ENCODE data around the gene SMTN.
"Not testable (repeated sequence)": the region's sequence is repeated elsewhere in the genome, so short reads cannot be mapped to it uniquely, and the experiment has no call there.

SMTN gene

GRCh38 chr22:31094021-31094551, 13.0 kb downstream of the SMTN start:
- Histone ChIP-seq H3K9me3 (ENCODE audit: control insufficient read depth, low read depth, low read length) (no peaks in the 10 kb centered on the region), H3K9ac (ENCODE audit: low read length) (no peak overlapping the region), H3K4me3 (ENCODE audit: low read length) (no peak overlapping the region), H3K4me1 (ENCODE audit: control insufficient read depth, low read depth, low read length) (peaks cover 6% of the 10 kb centered on the region), H3K36me3 (ENCODE audit: control insufficient read depth, low read depth, low read length) (no peaks in the 10 kb centered on the region), H3K27ac (ENCODE audit: low read length) (no peak overlapping the region), H3K27me3 (ENCODE audit: control insufficient read depth, insufficient read depth, low read length) (no peaks in the 10 kb centered on the region)

- Histone ChIP-seq H3K9me3 (ENCODE audit: control insufficient read depth, low read depth, low read length) (no peaks in the 10 kb centered on the region), H3K4me3 (ENCODE audit: low read length) (no peak overlapping the region), H3K36me3 (ENCODE audit: control insufficient read depth, low read depth, low read length) (no peaks in the 10 kb centered on the region), H3K9ac (ENCODE audit: low read length) (no peak overlapping the region), H3K27ac (ENCODE audit: low read length) (no peak overlapping the region), H3K27me3 (ENCODE audit: control insufficient read depth, insufficient read depth, low read length) (no peaks in the 10 kb centered on the region), H3K4me1 (ENCODE audit: control insufficient read depth, low read depth, low read length) (peaks cover 6% of the 10 kb centered on the region)
Measured at GRCh38 chr22:31094741-31095140, 13.6 kb downstream of the SMTN start.

GRCh38 chr22:31095637-31096249, 14.6 kb downstream of the SMTN start:
- Histone ChIP-seq H3K9me3 (ENCODE audit: control insufficient read depth, low read depth, low read length) (no peaks in the 10 kb centered on the region), H3K27ac (ENCODE audit: low read length) (no peak overlapping the region), H3K27me3 (ENCODE audit: control insufficient read depth, insufficient read depth, low read length) (no peaks in the 10 kb centered on the region), H3K36me3 (ENCODE audit: control insufficient read depth, low read depth, low read length) (no peaks in the 10 kb centered on the region), H3K9ac (ENCODE audit: low read length) (no peak overlapping the region), H3K4me1 (ENCODE audit: control insufficient read depth, low read depth, low read length) (peaks cover 6% of the 10 kb centered on the region), H3K4me3 (ENCODE audit: low read length) (no peak overlapping the region)

DNA sequence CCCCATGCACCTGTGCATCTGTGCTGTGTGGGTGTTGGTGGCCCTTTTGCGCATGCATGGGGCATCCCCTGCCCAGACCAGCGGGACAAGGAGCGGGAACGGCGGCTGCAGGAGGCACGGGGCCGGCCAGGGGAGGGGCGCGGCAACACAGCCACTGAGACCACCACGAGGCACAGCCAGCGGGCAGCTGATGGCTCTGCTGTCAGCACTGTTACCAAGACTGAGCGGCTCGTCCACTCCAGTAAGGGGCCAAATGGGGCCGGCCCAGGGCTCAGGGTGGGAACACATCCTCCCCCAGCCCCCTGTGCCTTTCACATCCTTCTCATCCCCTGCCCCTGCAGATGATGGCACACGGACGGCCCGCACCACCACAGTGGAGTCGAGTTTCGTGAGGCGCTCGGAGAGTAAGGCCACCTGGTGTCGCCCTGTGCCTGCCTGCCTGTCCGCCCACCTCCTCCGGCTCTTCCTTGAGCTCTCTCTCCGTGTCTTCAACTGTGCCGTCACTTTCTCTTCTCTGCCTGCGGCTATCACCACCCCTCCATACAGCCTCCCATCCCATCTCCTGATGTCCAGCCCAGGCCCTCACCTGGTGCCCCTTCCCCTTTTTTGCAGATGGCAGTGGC, 15.7 kb downstream of the SMTN start:
- H3K9ac ChIP-seq (ENCODE audit: low read length): no peak overlapping the region
- no peaks in the 10 kb centered on the region for H3K36me3 ChIP-seq (ENCODE audit: control insufficient read depth, low read depth, low read length)
- H3K4me1 ChIP-seq (ENCODE audit: control insufficient read depth, low read depth, low read length): peaks cover 6% of the 10 kb centered on the region
- H3K27ac ChIP-seq (ENCODE audit: low read length): no peak overlapping the region
- H3K4me3 ChIP-seq (ENCODE audit: low read length): no peak overlapping the region
- no peaks in the 10 kb centered on the region for H3K9me3 ChIP-seq (ENCODE audit: control insufficient read depth, low read depth, low read length)
- no peaks in the 10 kb centered on the region for H3K27me3 ChIP-seq (ENCODE audit: control insufficient read depth, insufficient read depth, low read length)

DNA sequence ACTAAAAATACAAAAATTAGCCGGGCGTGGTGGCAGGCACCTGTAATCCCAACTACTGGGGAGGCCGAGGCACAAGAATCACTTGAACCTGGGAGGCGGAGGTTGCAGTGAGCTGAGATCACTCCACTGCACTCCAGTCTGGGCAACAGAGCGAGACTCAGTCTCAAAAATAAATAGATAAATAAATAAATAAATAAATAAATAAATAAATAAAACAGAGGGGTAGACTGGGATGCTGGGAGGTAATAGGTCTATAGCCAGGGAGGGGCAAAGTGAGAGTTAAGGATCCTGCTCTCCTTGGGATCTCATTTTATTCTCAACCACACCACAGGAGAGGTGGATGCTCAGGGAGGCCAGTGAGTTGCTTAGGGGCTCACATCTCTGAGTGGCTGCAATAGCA, 16.4 kb downstream of the SMTN start:
- H3K4me3 ChIP-seq (ENCODE audit: low read length); H3K9ac ChIP-seq (ENCODE audit: low read length); H3K36me3 ChIP-seq (ENCODE audit: control insufficient read depth, low read depth, low read length); H3K4me1 ChIP-seq (ENCODE audit: control insufficient read depth, low read depth, low read length); H3K27ac ChIP-seq (ENCODE audit: low read length); H3K27me3 ChIP-seq (ENCODE audit: control insufficient read depth, insufficient read depth, low read length); H3K9me3 ChIP-seq (ENCODE audit: control insufficient read depth, low read depth, low read length): not testable (repeated sequence)

GRCh38 chr22:31097941-31098631, 17.0 kb downstream of the SMTN start:
- H3K9ac ChIP-seq (ENCODE audit: low read length): no peak overlapping the region
- H3K4me1 ChIP-seq (ENCODE audit: control insufficient read depth, low read depth, low read length): peaks cover 6% of the 10 kb centered on the region
- no peaks in the 10 kb centered on the region for H3K27me3 ChIP-seq (ENCODE audit: control insufficient read depth, insufficient read depth, low read length)
- no peaks in the 10 kb centered on the region for H3K9me3 ChIP-seq (ENCODE audit: control insufficient read depth, low read depth, low read length)
- no peak overlapping the region for H3K27ac ChIP-seq (ENCODE audit: low read length)
- no peaks in the 10 kb centered on the region for H3K36me3 ChIP-seq (ENCODE audit: control insufficient read depth, low read depth, low read length)
- peak overlapping the region; percentile 50 for H3K4me3 ChIP-seq (ENCODE audit: low read length)

- Histone ChIP-seq H3K9ac (ENCODE audit: low read length) (no peak overlapping the region), H3K27me3 (ENCODE audit: control insufficient read depth, insufficient read depth, low read length) (peaks cover 2% of the 10 kb centered on the region), H3K9me3 (ENCODE audit: control insufficient read depth, low read depth, low read length) (no peaks in the 10 kb centered on the region), H3K36me3 (ENCODE audit: control insufficient read depth, low read depth, low read length) (no peaks in the 10 kb centered on the region), H3K4me1 (ENCODE audit: control insufficient read depth, low read depth, low read length) (peaks cover 6% of the 10 kb centered on the region), H3K4me3 (ENCODE audit: low read length) (peak overlapping the region; percentile 50), H3K27ac (ENCODE audit: low read length) (no peak overlapping the region)
Measured at GRCh38 chr22:31098632-31099110, 17.6 kb downstream of the SMTN start.

DNA sequence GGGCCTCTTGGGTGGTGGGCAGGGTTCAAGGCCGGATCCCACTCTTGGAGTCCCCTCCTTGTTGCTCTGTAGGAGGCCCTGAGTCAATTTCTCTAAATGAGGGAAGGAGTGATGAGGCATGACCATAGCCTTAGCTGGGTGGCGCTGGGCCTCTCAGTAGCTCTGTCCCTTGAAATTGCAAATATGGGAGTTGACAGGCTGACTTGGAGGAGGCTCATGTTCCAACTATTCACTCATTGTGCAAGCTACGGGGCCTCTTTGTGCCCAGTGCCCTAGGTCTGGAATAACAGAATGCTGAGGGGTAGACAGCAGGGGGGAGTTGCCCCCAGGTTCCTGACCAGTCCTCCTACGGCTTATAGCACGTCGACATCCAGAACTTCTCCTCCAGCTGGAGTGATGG, 18.3 kb downstream of the SMTN start:
- no peaks in the 10 kb centered on the region for H3K36me3 ChIP-seq (ENCODE audit: control insufficient read depth, low read depth, low read length)
- H3K9me3 ChIP-seq (ENCODE audit: control insufficient read depth, low read depth, low read length): no peaks in the 10 kb centered on the region
- peaks cover 6% of the 10 kb centered on the region for H3K4me1 ChIP-seq (ENCODE audit: control insufficient read depth, low read depth, low read length)
- no peak overlapping the region for H3K27ac ChIP-seq (ENCODE audit: low read length)
- H3K4me3 ChIP-seq (ENCODE audit: low read length): no peak overlapping the region
- peaks cover 9% of the 10 kb centered on the region for H3K27me3 ChIP-seq (ENCODE audit: control insufficient read depth, insufficient read depth, low read length)
- H3K9ac ChIP-seq (ENCODE audit: low read length): no peak overlapping the region

DNA sequence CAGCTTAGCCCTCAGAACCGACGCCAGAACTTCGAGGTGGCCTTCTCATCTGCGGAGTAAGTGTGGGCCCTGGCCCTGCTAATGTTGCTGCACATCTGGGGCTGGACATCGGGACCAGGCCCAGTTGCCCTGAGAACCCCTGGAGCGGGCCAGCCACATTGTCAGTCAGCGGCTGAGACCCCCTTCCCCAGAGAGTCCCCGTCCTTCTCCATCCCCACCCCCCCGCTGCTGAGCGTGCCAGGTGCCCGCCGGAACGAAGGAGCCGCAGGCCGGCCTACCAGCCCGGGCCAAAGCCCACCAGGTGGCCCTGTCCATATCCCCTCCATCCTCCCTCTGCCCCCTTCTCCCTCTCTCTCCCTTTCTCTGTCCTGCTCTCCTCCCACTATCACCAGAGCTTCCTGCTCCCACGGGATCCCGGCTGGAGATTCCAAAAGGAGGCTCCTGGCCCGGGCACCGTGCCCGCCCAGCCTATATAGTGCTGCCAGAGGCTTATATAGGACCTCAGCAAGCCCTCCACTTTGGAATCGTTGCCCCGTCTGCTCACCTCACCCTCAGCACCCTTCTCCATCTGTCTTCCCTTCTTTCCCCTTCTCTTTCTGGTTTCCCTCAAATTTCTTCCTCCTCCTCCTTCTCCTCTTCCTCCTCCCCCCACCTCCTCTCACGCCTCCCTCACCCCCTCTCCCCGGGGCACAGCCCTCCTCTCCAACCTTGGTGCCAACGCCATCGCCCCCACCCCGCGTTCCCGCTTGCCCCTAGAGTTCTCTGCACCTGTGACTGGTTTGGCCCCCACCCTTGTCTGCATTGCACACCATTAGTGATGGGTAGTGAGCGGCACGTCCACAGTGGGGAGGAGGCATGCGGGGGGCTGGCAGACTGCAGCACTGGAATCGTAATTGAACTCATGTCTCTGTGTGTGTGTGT, 19.0 kb downstream of the SMTN start:
- H3K4me3 ChIP-seq (ENCODE audit: low read length): no peak overlapping the region
- H3K27me3 ChIP-seq (ENCODE audit: control insufficient read depth, insufficient read depth, low read length): peaks cover 11% of the 10 kb centered on the region
- no peaks in the 10 kb centered on the region for H3K9me3 ChIP-seq (ENCODE audit: control insufficient read depth, low read depth, low read length)
- H3K36me3 ChIP-seq (ENCODE audit: control insufficient read depth, low read depth, low read length): no peaks in the 10 kb centered on the region
- H3K9ac ChIP-seq (ENCODE audit: low read length): no peak overlapping the region
- no peak overlapping the region for H3K27ac ChIP-seq (ENCODE audit: low read length)
- H3K4me1 ChIP-seq (ENCODE audit: control insufficient read depth, low read depth, low read length): peaks cover 7% of the 10 kb centered on the region

DNA sequence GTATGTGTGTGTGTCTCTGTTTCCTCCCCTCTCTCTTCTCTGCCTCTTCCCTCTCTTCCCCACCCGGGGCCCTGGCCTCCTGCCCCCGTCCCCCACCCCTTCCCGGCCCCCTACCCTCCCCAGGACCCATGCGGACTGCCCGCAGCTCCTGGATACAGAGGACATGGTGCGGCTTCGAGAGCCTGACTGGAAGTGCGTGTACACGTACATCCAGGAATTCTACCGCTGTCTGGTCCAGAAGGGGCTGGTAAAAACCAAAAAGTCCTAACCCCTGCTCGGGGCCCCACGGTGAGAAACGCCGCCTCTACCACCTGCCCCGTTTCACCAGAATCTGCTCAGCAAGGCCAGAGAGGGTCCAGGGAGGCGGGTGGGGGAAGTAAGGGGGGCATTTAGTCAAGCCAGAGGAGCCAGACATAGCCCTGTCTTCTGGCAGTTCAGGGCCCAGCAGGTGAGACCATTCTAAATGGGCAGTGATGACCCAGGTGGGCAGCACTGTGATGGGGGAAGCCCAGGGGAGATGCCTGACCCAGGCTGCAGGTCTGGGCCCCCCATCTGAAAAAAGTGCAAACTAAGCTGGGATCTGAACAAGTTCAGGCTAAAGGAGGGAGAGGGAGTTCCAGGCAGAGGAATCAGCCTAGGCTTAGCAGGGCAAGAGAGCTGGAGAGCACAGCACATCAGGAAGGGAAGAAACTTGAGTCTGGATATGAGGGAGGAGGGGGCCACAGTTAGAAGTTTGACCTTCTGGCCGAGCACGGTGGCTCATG, 19.8 kb downstream of the SMTN start:
- Histone ChIP-seq H3K9me3 (ENCODE audit: control insufficient read depth, low read depth, low read length) (no peaks in the 10 kb centered on the region), H3K27ac (ENCODE audit: low read length) (no peak overlapping the region), H3K36me3 (ENCODE audit: control insufficient read depth, low read depth, low read length) (no peaks in the 10 kb centered on the region), H3K4me1 (ENCODE audit: control insufficient read depth, low read depth, low read length) (peaks cover 12% of the 10 kb centered on the region), H3K9ac (ENCODE audit: low read length) (no peak overlapping the region), H3K4me3 (ENCODE audit: low read length) (no peak overlapping the region), H3K27me3 (ENCODE audit: control insufficient read depth, insufficient read depth, low read length) (peaks cover 20% of the 10 kb centered on the region)
